Brain pericyte (primary cell): ENCODE results near the gene CLK4.

Experiments
- DNase-seq: peaks from one replicate; pipeline ENCODE4 v3.0.0-alpha.2; 2012; ENCODE audit warnings: low read depth, low spot score

Gene CLK4

GRCh38 chr5:178637356-178638074, 10.7 kb upstream of the CLK4 start:
- DNase-seq = no peak

DNA sequence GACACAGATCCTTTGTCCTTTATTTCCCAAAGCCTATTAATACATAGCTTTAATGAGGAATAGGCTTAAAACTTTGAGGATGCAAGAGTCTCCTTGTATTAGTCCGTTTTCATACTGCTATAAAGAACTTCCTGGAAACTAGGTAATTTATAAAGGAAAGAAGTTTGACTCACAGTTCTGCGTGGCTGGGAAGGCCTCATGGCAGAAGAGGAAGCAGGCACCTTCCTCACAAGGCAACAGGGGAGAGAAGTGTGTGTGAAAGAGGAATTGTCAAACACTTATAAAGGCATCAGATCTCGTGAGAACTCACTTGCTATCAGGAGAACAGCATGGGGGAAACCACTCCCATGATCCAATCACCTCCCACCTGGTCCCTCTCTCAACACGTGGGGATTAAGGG, 5.4 kb upstream of the CLK4 start:
- no peak for DNase-seq

DNA sequence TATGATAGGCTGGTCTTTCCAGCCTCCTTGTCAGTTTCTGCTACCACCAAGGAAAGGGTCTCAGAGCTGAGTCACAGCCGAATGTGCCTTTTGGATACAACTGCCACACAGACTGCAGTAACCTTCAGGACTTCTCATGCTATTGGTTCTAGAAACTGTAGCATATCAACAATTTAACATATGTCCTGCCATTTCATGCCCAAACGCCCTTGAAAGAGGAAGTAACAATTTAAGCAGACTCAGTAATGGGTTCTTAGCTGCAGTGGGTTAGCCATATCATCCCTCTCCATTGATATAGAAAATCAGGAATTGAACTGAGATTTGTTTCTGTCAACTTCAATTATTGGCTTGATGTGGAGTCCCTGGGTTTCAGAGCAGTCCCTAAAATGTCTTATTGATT, 4.1 kb upstream of the CLK4 start:
- no peak for DNase-seq

DNA sequence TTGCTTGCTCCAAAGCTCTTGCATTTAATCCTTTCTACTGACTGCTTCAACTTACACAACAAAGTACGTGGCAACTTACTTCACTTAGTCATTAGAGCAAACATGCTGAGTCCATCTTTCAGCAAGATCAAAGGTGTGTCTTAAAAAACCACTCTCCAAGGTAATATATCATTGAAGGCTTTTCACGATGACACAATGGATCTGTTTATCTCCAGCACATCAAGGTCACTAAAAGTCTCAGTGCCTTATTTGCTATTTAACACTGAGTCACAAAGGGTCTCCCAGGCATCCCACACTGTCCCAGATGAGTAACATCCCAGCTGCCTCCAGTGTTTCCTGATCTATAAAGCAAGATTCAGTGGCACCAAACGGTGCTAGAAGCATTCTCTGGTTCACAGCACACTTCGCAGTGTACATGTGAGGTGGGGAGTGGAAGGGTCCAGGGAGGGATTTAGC, 3.7 kb upstream of the CLK4 start:
- DNase-seq = no peak

- DNase-seq = no peak
These were observed 379 bp upstream of the CLK4 start for GRCh38 chr5:178627259-178627598.

- DNase-seq = no peak
These were observed 969 bp downstream of the CLK4 start for GRCh38 chr5:178625679-178626483.

- DNase-seq = no peak
These were observed 2.0 kb downstream of the CLK4 start for GRCh38 chr5:178624631-178625546.

DNA sequence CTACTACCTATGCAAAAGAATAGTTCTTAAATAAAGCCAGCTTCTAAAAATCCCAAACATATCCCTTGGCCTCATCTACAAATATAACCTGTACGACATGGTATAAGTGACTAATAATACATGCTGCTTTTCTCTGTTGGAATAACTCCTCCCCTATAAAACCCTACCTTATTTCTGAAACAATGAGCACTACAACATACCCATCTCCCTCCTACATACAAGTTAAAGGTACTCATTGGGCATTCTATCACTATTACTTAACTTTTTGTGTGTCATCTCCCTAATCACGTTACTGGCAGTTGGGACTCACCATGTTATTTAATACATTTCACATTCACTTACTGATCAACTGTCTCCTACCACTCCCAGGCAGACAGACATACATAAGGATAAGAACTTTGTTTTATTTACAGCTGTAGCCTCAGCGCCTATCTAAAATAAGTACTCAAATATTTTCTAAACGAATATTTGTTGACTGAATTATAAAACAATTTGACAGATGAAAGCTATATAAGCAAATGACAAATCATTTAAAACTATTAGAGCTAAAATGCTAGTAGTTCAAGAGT, 4.1 kb downstream of the CLK4 start:
- DNase-seq = no peak

- DNase-seq = no peak
These were observed 7.5 kb downstream of the CLK4 start for GRCh38 chr5:178619390-178619789.

DNA sequence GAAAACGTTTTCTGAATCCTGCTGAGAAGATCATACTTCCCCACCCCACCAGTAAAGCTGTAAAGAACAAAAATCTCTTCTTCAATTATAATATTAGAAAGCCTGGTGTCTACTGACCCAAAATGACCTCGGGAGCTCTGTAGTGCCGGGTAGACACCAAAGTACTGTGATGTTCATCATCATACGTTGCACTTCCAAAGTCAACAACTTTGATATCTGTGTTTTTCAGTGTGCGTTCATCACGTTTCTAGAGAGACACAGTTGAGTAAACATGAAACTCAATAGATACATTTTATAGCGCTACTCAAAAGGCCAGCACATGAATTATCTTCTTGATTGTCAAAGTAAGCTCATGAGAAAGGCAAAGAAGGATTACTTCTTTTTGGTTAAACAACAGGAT, 14.6 kb downstream of the CLK4 start:
- no peak for DNase-seq

DNA sequence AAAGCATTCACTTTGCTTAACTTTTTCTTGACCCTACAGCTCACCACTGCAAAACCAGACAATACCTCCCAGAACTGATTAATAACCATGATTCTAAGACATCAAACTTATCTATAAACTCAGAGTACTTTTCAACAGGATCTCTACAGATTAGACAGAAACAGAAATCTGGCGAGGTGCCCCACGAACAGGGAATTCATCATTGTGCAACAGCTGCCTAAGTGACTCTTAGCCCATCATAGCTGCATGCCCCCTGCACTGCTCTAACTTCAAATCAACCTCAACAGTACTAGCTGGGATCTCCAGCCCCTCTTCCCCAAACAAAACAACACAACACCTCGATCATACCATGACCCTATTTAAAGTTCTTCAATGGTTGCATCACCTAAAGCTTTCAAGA, 20.6 kb downstream of the CLK4 start:
- DNase-seq = no peak

DNA sequence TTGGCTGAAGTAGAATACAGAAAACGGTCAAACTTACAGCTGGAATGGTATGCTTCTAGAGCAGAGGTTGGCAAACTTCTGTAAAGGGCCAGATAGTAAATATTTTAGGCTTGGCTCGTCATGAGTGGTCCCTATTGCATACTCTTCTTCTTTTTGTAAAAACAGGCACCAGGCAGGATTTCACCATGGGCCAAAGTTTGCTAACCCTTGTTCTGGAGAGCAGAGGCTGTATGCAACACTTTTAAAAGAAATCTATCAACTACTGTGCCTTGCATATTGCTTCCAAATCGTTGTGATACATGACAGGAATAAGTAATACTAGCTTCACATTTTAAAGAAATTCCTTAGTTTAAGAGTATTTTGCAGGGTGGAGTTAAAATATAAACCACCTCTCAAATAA, 21.1 kb downstream of the CLK4 start:
- DNase-seq = no peak

DNA sequence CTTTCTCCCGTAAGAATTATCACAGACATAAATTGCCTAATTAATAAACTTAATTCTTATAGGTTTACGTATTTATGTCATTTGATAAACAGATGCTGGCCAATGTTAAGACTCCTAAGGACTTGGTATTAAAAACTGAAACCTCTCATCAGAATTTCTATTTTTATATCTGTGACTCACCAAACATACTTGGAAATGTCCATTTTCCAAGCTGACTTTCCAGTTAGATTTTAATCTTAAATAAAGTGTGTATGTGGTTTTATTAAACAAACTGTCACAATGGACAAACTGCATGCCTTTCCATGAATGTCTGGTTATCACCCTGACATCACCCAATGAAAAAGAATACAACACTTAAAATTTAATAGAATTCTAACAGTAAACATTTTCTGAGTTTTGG, 24.1 kb downstream of the CLK4 start:
- DNase-seq = no peak

GRCh38 chr5:178595750-178596149, 31.1 kb downstream of the CLK4 start:
- DNase-seq = no peak

- no peak for DNase-seq
These were observed 31.7 kb downstream of the CLK4 start for GRCh38 chr5:178595150-178595549.

GRCh38 chr5:178590924-178591423, 35.9 kb downstream of the CLK4 start:
- no peak for DNase-seq

- no peak for DNase-seq
These were observed 36.5 kb downstream of the CLK4 start, which contains the start of gene COL23A1 for GRCh38 chr5:178590141-178590923. Gene COL23A1 (minus strand): TSS chr5:178590393.

DNA sequence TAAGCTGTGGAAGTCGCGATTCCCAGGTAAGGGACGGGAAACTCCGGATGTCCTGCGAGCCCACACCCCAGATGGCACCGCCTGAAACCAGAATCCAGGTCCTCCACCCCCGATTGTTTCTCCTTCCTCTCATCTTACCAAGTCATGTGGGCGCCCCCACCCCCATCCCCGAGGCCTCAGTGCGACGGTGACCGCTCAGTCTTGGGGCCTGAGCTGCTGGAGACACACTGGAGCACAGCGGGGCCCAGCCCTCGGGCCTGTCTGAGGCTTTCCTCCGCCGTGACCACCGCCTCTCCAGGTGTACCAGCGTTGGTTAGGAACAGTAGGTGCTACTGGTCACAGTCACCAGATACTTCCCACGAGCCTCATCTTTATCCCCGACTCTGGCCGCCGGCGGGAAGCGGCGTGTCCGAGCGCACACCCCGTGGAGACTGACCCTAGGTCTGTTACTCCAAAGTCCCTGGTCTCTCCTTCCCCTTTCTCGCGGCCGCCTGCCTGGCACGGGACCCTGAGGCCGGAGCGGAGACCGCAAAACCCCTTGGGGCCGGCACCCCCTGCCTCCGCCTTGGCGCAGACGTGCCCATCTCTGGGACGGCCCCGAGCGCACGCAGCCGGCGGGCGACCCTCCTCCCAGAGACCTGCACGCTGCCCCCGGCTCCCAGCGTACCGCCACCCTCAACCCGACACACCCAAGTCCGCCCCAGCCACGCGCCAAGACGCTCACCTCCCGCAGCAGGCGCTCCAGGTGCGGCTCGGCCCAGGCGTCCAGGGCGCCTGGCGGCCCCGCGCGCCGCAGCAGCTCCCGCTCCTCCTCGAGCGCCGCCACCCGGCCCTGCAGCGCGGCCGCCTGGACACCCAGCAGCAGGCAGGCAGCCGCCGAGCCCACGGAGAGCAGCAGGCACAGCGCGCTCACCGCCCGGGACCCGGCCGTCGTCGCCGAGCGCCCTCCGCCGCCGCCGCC, 37.4 kb downstream of the CLK4 start:
- DNase-seq = no peak

DNA sequence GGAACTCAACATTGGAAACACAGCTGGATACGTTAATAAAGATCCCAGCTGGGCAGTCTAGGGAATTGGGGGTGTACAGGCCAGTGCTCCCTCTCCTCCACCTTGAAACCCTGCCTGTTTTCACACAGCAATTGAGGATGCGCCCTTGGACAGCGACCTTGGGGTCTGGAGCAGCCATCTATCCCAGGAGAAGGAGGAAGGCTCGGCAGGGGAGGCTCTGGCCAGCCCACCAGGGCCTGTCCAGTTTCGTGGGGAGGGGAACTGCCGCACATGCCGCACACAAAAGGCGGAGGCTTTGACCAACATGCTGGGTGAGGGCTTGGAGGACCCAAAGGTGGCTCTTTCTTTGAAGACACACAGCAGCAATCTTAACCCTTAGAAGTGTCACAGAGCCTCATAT, 38.1 kb downstream of the CLK4 start:
- DNase-seq = no peak
